ENCODE data around the gene STX10. TPM values are rescaled to one million over a fixed set of nuclear protein-coding genes. Genes with fewer than 3 reads are reported as not detected.
"Not testable (repeated sequence)": the region's sequence is repeated elsewhere in the genome, so short reads cannot be mapped to it uniquely, and the experiment has no call there.

STX10 gene
- 56.2 and 56.6 TPM in 2 replicates for total RNA-seq

DNA sequence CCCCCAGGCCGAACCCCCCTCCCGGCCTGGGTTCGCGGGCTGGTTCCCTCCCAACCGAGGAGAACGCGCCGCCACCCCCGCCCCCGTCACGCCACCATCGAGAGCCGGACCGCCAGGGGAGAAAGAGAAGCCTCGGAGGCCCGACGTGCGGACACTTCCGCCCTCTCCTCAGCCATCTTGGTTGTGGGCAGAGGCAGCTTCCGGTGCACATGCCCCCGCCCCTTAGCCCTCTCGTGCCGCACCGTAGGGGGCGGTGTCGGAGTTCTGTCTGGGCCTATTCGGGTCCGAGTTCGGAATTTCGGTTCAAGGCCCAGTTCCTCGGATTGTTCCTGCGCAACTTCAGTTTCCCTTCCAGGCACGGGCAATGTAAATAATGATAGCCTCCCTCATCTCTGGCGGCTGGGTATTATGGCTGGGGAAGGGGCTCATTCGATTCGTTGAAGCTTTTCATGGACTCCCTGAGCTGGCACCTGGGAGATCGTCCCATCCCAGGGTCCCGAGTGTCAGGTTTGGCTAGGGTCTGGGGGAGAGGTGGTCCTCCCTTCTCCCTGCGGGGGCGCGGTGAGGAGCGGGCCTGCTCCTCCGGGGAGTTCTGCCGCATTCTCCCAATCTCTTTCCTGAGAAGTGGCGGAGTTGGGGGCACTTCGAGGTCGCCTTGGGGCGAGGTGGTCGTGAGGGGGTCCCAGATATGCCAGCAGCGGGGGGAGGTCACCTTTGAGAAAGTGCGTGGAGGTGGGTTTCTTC is at the start of gene STX10, which contains the start of gene IER2:
Gene STX10, minus strand, starts transcription at position 189 of the 744 bp plus-strand sequence. CDS start 202 bp downstream, outside the sequence.
Gene IER2, plus strand, starts transcription at position 225 of the 744 bp plus-strand sequence. CDS start 2,776 bp downstream, outside the sequence.
- intact Hi-C loops (cut with micrococcal nuclease) = loop anchor here (1.0 to 5.0 kb wide), 8 partner anchors 18 to 930 kb away; partner anchors contain the start of genes CALR, JUNB and ZSWIM4

GRCh38 chr19:13198634-13199033 is 48.5 kb upstream of the STX10 start:
- intact Hi-C loops (cut with micrococcal nuclease) = no loop called here

GRCh38 chr19:13195678-13196077 is 45.5 kb upstream of the STX10 start:
- intact Hi-C loops (cut with micrococcal nuclease) = loop anchor here (1.0 kb wide), 1 partner anchor 67 kb away; no protein-coding TSS in a partner anchor

- intact Hi-C loops (cut with micrococcal nuclease) = no loop called here
These were observed 40.8 kb upstream of the STX10 start for GRCh38 chr19:13190781-13191540.

DNA sequence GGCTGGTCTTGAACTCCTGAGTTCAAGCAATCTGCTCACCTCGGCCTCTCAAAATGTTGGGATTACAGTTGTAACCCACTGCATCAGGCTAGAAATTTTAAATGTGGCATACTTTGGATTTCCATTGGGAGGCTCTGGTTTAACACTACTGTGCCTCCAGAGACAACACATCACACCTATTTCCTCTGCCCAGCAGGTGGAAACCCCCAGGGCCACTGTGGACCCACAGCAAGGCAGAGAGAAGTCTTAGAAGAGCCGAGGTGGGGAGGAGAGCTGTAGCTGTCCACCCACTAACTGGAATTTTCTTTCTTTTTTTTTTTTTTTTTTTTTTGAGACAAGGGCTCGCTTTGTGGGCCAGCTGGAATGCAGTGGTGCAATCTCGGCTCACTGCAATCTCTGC is 39.4 kb upstream of the STX10 start:
- intact Hi-C loops (cut with micrococcal nuclease) = no loop called here

DNA sequence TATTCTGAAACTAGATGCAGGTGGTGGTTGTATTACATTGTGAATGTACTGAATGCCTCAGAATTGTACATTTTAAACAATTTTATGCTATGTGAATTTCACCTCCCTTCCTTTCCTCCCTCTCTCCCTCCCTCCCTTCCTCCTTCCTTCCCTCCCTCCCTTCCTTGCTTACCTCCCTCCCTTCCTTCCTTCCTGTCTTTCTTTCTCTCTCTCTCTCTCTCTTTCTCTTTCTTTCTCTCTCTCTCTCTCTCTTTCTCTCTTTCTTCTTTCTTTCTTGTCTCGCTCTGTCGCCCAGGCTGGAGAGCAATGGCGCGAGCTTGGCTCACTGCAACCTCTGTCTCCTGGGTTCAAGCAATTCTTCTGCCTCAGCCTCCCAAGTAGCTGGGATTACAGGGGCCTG is 37.2 kb upstream of the STX10 start:
- intact Hi-C loops (cut with micrococcal nuclease) = no loop called here

DNA sequence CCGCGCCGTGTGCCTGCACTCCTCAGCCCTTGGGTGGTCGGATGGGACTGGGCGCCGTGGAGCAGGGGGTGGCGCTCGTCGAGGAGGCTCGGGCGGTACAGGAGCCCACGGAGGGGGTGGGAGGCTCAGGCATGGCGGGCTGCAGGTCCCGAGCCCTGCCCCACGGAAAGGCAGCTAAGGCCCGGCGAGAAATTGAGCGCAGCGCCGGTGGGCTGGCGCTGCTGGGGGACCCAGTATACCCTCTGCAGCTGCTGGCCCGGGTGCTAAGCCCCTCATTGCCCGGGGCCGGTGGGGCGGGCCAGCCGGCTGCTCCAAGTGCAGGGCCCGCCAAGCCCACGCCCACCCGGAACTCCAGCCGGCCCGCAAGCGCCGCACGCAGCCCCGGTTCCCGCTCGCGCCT is 36.5 kb upstream of the STX10 start:
- intact Hi-C loops (cut with micrococcal nuclease) = not testable (repeated sequence)

DNA sequence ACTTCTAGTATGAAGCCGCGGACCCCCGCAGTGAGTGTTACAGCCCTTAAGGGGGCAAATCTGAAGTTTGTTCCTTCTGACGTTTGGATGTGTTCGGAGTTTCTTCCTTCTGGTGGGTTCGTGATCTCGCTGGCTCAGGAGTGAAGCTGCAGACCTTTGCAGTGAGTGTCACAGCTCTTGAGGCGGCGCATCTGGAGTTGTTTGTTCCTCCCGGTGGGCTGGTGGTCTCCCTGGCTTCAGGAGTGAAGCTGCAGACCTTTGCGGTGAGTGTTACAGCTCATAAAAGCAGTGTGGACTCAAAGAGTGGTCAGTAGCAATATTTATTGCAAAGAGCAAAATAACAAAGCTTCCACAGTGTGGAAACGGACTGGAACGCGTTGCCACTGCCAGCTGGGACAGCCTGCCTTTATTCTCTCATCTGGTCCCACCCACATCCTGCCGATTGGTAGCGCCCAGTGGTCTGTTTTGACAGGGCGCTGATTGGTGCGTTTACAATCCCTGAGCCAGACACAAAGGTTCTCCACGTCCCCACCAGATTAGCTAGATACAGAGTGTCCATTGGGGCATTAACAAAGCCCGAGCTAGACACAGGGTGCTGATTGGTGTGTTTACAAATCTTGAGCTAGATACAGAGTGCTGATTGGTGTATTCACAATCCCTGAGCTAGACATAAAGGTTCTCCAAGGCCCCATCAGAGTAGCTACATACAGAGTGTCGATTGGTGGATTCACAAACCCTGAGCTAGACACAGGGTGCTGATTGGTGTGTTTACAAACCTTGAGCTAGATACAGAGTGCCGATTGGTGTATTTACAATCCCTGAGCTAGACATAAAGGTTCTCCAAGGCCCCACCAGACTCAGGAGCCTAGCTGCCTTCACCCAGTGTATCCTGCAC is 35.8 kb upstream of the STX10 start:
- intact Hi-C loops (cut with micrococcal nuclease) = not testable (repeated sequence)

DNA sequence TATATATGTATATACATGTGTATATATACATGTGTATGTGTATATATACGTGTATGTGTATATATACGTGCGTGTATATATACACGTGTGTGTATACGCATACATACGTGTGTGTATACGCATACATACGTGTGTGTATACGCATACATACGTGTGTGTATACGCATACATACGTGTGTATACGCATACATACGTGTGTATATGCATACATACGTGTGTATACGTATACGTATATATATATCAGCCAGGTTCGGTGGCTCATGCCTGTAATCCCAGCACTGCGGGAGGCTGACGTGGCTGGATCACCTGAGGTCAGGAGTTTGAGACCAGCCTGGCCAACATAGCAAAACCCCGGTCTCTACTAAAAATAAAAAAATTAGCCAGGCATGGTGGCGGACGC is 34.8 kb upstream of the STX10 start:
- intact Hi-C loops (cut with micrococcal nuclease) = not testable (repeated sequence)

GRCh38 chr19:13181747-13182388 is 31.7 kb upstream of the STX10 start:
- intact Hi-C loops (cut with micrococcal nuclease) = no loop called here

- intact Hi-C loops (cut with micrococcal nuclease) = not testable (repeated sequence)
These were observed 28.1 kb upstream of the STX10 start for GRCh38 chr19:13178291-13178690.

- intact Hi-C loops (cut with micrococcal nuclease) = not testable (repeated sequence)
These were observed 27.4 kb upstream of the STX10 start for GRCh38 chr19:13177584-13177983.

- intact Hi-C loops (cut with micrococcal nuclease) = no loop called here
These were observed 26.2 kb upstream of the STX10 start for GRCh38 chr19:13176345-13176744.

GRCh38 chr19:13173139-13173737 is 23.1 kb upstream of the STX10 start:
- intact Hi-C loops (cut with micrococcal nuclease) = no loop called here

DNA sequence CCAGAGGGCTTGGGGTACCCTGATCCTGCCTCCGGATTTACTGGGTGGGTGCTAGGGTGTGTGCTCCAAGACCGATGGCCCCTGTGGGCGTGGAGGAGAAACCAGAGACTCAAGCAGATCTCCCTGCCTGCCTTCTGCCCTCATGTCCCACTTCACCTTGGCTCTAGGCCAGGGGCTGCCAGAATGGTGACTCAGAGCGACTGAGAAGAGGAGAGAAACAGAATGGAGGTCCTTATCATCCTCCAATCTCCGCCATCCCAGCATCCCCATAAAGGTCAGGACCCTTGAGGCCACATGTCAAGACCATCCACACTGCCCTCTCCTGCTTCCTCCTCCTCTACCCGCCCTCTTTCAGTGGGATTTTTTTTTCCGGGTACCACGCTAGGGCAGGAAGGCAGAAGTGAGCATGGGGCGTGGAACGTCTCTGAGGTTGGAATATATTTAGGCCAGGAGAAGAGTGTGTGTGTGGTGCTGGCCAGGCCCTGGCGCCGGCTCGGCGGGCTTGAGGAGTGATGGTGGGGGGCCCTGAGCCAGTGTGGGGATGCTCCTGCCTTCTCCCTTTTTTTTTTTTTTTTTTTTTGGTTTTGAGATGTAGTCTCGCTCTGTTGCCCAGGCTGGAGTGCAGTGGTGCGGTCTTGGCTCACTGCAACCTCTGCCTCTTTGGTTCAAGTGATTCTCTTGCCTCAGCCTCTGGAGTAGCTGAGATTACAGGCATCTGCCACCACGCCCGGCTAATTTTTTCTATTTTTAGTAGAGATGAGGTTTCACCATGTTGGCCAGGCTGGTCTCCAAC is 22.4 kb upstream of the STX10 start:
- intact Hi-C loops (cut with micrococcal nuclease) = no loop called here

DNA sequence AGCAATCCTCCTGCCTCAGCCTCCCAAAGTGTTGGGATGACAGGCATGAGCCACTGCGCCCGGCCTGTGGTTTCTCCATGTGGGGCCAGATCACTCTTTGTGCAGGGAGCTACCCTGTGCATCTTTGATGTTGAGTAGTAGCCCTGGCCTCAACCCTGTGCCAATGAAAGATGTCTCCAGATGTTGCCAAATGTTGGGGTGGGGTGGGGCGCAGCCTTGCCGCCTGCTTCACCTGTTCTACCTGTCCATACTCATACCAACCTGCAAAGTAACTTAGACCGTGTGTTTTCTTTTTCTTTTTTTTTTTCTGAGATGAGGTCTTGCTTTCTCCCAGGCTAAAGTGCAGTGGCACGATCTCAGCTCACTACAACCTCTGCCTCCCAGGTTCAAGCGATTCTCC is 21.0 kb upstream of the STX10 start:
- intact Hi-C loops (cut with micrococcal nuclease) = no loop called here

DNA sequence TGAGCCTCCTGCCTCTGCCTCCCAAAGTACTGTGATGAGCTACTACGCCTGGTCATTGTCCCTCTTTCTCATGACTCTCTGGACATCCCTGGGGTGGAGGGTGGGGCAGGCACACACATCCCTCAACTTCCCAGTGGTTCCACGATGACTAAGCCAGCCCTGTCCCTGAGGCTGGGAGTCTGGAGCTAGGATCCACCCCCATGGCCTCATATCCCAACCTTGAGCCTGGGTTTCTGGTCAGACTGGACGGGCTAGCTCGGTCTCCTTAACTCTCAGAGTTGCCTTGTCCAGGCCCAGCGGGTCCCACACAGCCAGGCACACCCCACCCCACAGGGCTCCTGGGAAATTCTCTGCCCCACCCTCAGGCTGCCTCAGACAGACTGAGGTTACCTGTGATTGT is 19.6 kb upstream of the STX10 start:
- intact Hi-C loops (cut with micrococcal nuclease) = no loop called here

DNA sequence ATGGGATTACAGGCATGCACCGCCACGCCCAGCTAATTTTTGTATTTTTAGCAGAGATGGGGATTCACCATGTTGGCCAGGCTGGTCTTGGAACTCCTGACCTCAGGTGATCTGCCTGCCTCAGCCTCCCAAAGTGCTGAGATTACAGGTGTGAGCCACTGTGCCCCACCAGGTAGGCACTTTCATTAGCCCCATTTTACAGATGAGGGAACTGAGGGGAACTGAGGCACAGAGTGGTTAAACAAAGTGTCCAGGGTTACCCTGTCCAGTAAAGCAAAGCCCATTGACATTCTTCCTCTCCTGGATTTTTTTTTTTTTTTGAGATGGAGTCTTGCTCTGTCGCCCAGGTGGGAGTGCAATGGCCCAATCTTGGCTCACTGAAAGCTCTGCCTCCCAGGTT is 16.0 kb upstream of the STX10 start:
- intact Hi-C loops (cut with micrococcal nuclease) = not testable (repeated sequence)

- intact Hi-C loops (cut with micrococcal nuclease) = no loop called here
These were observed 15.2 kb upstream of the STX10 start for GRCh38 chr19:13165162-13165997.
